Left kidney (tissue), 8 donors: ENCODE data around the gene PCDHGC5. TPM values are rescaled to one million over a fixed set of nuclear protein-coding genes. Genes with fewer than 3 reads are reported as not detected.

Experiments used
- DNase-seq: peaks from one replicate; pipeline ENCODE4 v3.0.0-alpha.2; 2013
- long read RNA-seq, 8 donors: transcript quantifications; one replicate each; lab custom pipeline, GENCODE V29; 2026
- polyA plus RNA-seq: library from polyadenylated mRNA; unstranded; fragments of 120-200 nt; gene quantifications from one replicate; pipeline ENCODE4 v1.2.1, GENCODE V29; 2013; ENCODE audit not compliant: insufficient read length

The PCDHGC5 gene
- polyA plus RNA-seq = 0.81 TPM
- long read RNA-seq, donor 1, partial matches to known transcripts = 0 of 1 reads
- long read RNA-seq, donor 1, other reads (novel, unspliced or antisense) = 0 of 1 reads
- long read RNA-seq, donor 2, partial matches to known transcripts = 0 of 1 reads
- long read RNA-seq, donor 2, other reads (novel, unspliced or antisense) = 0 of 1 reads
- long read RNA-seq, donor 3, full-length matches to known transcripts = 2 of 2 reads
- long read RNA-seq, donor 3, partial matches to known transcripts = 0 of 2 reads
- long read RNA-seq, donor 3, other reads (novel, unspliced or antisense) = 0 of 2 reads
- long read RNA-seq, donor 4 = 0 reads
- long read RNA-seq, donor 5, full-length matches to known transcripts = 1 of 1 reads
- long read RNA-seq, donor 5, partial matches to known transcripts = 0 of 1 reads
- long read RNA-seq, donor 5, other reads (novel, unspliced or antisense) = 0 of 1 reads
- long read RNA-seq, donor 6 = 0 reads
- long read RNA-seq, donor 7 = 0 reads
- long read RNA-seq, donor 8, partial matches to known transcripts = 0 of 1 reads
- long read RNA-seq, donor 8, other reads (novel, unspliced or antisense) = 0 of 1 reads

DNA sequence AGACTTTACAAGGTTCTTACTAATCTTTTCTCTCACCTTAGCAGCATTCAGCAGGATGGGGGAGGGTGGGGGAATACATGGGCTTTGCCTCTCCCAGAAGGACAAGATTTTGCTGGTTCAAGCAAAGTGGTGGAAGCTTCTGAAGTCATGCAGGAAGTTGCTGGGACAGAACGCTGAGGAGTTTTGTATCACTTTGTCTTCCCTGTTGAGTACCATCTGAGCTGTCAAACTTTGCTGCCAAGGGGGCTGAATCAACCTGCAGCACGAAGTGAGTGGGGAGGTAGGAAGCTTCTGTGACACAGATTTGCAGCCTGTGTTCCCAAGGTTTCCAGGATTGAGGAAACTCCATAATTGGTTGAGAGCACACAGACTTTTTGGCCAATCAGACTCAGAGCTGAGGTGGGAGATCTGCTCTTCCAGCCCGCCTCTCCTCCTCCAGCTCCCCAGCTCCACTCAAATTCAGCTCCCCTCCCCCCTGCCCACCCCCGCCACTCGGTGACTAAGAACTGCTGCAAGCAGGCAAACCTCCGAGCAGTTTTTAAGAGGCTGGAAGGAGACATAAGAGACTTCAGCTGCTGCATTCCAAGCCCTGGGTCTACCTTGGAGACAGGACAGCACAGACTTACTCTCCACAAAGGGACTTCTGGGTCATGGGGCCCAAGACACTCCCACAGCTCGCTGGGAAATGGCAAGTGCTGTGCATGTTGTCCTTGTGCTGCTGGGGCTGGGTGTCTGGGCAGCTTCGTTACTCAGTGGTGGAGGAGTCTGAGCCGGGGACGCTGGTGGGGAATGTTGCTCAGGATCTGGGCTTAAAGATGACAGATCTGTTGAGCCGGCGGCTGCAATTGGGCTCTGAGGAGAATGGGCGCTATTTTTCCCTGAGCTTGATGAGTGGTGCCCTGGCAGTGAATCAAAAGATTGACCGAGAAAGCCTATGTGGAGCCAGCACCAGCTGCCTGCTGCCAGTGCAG, at the start of gene PCDHGC5:
Gene PCDHGC5, plus strand, starts transcription at position 491 of the 971 bp plus-strand sequence. Its CDS starts 160 bp downstream, at position 651.
- DNase-seq = no peak

DNA sequence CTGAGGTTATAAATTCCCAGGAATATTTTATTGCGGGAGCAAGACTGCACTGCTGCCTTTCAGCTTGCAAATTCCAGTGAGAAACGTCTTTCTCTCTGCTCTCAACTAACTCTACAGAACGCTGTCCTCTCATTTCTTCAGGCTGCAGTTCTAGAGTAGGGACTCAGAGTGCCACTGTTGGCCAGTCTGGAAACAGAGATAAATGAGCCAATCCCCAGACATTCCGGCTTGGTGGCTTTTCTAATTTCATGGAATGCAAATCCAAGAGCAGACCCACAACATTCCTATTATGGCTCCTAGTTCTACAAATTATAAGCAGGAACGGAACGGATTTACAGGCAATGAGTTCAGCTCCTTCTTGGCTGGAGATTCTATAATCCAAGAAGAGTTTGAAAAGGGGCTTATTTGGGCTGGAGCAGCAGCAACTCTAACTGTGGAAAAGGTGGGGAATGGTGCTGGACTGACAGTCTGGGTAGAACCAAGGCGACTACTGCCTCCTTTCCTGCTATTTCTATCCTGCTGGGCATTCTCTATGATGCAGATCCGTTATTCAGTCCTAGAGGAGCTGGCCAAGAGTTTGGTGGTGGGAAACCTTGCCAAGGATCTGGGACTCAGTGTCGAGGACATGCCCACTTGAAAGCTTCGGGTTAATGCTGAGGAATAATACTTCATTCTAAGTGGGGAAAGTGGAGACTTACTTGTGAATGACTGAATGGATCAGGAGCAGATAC, 49.3 kb upstream of the PCDHGC5 start:
- DNase-seq = no peak

DNA sequence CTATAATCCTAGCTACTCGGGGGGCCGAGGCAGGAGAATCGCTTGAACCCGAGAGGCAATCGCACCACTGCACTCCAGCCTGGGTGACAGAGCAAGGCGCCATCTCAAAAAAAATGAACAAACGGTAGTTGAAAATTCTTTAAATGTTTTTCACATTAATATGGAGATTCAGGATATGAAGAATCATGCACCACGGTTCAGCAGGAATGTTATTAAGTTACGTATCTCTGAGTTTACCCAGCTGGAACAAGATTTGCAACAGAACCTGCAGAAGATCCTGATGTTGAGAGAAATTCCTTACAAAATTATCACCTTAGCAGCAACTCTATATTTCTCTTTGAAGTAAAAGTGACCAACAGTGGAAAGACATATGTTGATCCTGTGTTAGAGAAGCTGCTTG, 48.5 kb upstream of the PCDHGC5 start:
- no peak for DNase-seq

DNA sequence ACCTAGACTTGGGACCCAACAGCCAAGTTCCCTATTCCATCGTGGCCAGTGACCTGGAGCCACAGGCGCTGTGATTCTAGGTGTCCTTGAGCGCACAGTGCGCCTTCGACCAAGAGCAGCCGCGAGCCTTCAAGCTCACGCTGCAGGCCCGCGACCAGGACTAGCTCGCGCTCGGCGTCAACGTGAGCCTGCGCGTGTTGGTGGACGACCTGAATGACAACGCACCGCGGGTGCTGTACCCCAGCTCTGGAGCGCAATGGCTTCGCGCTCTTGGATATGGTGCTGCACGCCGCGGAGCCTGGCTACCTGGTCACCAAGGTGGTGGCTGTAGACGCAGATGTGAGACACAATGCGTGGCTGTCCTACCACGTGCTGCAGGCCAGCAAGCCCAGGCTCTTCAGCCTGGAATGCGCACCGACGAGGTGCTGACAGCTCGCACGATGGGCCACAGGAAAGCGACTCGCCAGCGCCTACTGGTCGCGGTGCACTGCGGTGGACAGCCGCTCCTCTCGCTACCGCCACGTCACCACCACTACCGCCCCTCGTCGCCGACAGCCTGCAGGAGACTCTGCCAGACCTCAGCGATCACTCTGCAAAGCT, 47.2 kb upstream of the PCDHGC5 start:
- DNase-seq = no peak

DNA sequence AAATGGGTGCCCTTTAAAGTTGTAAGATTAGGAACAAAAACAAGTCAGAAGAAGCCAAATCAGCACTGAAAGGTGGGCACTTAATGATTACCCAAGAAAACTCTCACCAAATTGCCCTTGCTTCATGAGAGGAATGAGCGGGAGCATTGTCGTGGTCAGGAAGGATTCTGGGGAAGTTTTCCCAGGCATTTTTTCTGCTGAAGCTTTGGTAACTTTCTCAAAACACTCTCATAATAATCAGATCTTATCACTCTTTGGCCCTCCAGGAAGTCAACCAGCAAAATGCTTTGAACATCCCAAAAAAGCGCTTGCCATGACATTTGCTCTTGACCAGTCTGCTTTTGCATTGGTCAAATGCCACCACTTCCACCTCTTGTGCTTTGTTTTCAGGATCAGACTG, 23.5 kb upstream of the PCDHGC5 start:
- no peak for DNase-seq

DNA sequence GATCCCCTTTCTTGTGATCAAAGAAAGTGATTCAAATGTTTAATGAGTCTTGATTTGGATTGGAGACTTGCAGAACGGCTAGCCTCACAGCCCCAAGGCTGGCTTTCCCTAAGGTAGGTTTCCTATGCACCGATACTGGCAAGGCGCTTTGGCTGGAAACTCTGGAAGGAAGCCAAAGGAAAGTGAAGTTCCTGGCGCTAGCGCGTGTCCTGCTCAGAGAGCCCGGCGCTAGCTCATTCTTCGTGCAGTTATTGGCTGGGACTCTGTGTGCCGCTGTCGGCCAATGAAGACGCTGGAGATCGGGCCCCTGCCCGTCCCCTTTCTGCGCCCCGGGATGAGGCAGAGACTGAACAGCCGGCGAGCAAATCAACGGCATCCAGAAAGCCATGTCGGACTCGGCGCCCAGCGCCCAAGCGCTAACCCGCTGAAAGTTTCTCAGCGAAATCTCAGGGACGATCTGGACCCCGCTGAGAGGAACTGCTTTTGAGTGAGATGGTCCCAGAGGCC, 13.2 kb upstream of the PCDHGC5 start, which contains the start of gene PCDHGC3:
Gene PCDHGC3, plus strand, starts transcription at position 342 of the 507 bp plus-strand sequence. Its CDS starts 151 bp downstream, at position 493.
- DNase-seq = peak; percentile 93

DNA sequence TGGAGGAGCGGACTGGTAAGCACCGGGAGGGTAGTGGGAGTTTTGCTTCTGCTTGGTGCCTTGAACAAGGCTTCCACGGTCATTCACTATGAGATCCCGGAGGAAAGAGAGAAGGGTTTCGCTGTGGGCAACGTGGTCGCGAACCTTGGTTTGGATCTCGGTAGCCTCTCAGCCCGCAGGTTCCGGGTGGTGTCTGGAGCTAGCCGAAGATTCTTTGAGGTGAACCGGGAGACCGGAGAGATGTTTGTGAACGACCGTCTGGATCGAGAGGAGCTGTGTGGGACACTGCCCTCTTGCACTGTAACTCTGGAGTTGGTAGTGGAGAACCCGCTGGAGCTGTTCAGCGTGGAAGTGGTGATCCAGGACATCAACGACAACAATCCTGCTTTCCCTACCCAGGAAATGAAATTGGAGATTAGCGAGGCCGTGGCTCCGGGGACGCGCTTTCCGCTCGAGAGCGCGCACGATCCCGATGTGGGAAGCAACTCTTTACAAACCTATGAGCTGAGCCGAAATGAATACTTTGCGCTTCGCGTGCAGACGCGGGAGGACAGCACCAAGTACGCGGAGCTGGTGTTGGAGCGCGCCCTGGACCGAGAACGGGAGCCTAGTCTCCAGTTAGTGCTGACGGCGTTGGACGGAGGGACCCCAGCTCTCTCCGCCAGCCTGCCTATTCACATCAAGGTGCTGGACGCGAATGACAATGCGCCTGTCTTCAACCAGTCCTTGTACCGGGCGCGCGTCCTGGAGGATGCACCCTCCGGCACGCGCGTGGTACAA, 12.6 kb upstream of the PCDHGC5 start:
- peak; percentile 86 for DNase-seq

DNA sequence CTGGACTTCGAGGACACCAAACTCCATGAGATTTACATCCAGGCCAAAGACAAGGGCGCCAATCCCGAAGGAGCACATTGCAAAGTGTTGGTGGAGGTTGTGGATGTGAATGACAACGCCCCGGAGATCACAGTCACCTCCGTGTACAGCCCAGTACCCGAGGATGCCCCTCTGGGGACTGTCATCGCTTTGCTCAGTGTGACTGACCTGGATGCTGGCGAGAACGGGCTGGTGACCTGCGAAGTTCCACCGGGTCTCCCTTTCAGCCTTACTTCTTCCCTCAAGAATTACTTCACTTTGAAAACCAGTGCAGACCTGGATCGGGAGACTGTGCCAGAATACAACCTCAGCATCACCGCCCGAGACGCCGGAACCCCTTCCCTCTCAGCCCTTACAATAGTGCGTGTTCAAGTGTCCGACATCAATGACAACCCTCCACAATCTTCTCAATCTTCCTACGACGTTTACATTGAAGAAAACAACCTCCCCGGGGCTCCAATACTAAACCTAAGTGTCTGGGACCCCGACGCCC, 11.8 kb upstream of the PCDHGC5 start:
- DNase-seq = no peak

DNA sequence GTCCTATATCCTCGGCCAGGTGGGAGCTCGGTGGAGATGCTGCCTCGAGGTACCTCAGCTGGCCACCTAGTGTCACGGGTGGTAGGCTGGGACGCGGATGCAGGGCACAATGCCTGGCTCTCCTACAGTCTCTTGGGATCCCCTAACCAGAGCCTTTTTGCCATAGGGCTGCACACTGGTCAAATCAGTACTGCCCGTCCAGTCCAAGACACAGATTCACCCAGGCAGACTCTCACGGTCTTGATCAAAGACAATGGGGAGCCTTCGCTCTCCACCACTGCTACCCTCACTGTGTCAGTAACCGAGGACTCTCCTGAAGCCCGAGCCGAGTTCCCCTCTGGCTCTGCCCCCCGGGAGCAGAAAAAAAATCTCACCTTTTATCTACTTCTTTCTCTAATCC, 11.1 kb upstream of the PCDHGC5 start:
- DNase-seq = no peak

DNA sequence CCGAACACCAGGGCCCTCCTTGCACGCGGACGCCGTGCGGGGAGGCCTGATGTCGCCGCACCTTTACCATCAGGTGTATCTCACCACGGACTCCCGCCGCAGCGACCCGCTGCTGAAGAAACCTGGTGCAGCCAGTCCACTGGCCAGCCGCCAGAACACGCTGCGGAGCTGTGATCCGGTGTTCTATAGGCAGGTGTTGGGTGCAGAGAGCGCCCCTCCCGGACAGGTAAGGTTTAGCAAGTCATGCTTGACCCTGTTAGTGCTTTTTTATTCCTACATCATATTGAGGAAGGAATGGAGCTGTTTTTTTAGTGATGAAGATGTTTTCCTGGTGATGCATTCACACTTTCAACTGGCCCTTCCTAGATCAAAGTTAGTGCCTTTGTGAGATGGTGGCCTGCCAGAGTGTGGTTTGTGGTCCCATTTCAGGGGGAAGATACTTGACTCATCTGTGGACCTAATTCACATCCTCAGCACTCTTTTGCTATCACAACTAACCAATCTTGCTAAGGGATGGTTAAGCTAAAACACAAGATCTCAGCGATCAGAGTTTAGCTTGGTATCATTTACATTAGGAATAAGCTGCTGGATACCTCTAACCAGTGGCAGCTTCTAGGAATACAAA, 10.4 kb upstream of the PCDHGC5 start:
- DNase-seq = peak; percentile 67

DNA sequence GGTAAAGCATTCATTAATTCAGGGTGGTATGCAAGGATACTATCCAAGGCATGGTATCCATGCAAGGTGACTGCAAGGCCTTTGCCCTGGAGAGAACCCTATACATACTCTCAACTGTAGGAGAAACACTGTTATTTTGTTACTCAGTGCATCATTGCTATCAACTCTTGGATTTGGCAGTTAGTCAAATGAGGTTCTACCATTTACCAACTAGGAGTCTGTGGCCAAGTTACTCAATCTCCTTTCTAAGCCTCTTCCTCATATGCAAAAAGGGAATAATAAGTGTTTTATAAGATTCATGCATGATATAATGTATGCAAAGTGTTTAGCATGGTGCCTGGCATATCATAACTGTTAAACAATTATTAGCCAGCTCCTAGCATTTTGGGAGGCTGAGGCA, 9.1 kb upstream of the PCDHGC5 start:
- no peak for DNase-seq

DNA sequence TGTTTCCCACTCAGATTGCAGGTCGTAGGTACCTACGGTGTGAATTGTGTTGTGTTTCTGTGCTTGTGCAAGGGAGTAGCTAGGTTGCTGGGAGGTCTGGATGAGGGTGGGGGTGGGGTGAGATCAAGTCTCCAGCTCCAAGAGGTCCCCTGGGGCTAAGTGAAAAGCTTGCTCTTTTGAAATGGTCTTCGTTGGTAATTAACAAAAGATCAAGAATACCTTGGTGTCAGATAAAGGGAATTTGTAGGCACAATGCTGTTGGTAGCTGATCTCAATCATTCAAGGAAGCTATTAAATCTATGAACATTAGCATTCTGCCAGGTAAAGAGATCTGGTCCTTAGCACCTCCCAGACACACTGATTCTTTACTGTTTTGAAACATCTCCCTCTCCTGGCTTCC, 5.0 kb upstream of the PCDHGC5 start:
- DNase-seq = no peak

DNA sequence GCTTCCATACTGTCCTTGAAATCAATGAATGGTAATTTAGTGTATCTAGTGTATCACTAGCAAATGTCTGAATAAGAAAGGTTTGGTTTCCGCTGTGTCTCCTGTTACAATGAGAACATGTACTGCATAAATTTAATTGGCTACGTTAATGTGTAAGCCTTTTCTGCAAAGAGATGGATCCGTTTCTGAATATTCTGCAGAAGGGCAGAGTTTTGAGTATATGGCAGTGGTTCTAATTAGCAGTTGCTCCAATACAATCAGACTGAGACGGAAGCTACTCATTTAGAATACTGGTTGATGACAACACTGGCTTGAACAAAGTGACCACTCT, 4.6 kb upstream of the PCDHGC5 start:
- DNase-seq = no peak

DNA sequence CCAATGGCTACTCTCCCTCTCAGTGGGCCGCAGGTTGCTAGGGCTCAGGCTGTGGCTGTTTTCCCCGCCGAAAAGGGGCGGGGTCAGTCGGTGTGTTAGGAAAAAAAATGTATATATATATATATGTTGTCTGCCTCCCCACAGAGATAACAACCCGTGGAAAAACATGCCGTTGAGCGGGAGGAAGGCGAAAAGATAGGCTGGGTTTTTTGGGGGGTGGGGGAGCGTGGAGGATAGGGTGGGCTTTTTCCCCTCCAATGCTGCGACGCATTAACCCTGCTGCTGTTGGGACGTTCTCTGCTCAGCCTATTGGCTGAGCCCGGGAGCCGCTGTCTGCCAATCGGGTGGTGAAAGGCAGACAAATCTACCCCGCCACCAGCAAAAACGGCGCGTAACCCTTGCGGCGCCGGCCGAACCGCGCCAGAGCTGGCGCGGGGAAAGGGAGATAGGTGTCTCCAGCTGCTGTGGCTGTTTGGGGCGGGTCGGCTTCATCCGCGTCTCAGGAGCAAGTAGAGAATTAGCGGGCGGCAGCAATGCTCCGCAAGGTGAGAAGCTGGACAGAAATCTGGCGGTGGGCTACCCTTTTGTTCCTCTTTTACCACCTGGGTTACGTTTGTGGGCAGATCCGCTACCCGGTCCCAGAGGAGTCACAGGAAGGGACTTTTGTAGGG, 4.1 kb upstream of the PCDHGC5 start, which contains the start of gene PCDHGC4:
Gene PCDHGC4, plus strand, starts transcription at position 390 of the 671 bp plus-strand sequence. Its CDS starts 144 bp downstream, at position 534.
- DNase-seq = no peak

DNA sequence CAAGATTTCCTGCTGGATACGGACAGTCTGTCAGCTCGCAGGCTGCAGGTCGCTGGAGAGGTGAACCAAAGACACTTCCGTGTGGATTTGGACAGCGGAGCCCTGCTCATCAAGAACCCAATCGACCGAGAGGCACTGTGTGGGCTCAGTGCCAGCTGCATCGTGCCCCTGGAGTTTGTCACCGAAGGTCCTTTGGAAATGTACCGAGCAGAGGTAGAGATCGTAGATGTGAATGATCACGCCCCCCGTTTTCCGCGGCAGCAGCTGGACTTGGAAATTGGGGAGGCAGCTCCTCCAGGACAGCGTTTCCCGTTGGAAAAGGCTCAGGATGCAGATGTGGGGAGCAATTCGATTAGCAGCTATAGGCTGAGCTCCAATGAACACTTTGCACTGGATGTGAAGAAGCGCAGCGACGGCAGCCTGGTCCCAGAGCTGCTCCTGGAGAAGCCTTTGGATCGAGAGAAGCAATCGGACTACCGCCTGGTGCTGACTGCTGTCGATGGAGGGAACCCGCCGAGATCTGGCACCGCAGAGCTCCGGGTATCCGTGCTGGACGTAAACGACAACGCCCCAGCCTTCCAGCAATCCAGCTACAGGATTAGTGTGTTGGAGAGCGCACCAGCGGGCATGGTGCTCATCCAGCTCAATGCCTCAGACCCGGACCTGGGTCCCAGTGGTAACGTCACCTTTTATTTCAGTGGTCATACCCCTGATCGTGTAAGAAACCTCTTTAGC, 3.4 kb upstream of the PCDHGC5 start:
- DNase-seq = no peak

DNA sequence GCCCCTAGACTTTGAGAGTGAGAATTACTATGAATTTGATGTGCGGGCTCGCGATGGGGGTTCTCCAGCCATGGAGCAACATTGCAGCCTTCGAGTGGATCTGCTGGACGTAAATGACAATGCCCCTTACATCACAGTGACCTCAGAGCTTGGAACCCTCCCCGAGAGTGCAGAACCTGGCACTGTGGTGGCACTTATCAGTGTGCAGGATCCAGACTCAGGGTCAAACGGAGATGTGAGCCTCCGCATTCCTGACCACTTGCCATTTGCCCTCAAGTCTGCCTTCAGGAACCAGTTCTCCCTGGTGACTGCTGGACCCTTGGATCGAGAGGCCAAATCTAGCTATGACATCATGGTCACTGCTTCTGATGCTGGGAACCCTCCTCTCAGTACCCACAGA, 2.8 kb upstream of the PCDHGC5 start:
- DNase-seq = no peak

DNA sequence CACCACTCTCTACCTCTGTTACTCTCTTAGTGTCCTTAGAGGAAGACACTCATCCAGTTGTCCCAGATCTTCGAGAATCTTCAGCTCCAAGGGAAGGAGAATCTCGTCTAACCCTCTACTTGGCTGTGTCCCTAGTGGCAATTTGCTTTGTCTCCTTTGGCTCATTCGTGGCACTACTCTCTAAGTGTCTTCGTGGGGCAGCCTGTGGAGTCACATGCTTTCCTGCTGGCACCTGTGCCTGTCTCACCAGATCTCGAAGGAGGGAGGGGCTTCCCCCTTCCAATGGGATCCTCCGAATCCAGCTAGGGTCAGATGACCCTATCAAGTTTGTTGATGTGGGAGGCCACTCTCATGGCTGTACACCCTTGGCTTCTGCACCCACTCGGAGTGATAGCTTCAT, 1.8 kb upstream of the PCDHGC5 start:
- no peak for DNase-seq

DNA sequence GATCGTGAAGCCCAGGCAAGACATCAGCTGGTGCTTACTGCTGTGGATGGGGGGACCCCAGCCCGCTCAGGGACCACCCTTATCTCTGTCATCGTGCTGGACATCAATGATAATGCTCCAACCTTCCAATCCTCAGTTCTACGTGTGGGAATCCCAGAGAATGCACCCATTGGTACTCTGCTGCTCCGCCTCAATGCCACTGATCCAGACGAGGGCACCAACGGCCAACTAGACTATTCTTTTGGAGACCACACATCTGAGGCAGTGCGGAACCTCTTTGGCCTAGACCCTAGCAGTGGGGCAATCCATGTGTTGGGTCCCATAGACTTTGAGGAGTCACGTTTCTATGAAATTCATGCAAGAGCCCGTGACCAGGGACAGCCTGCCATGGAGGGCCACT, 960 bp downstream of the PCDHGC5 start:
- DNase-seq = no peak
